ENCODE measurements around the gene AHCYL2. TPM values are rescaled to one million over a fixed set of nuclear protein-coding genes. Genes with fewer than 3 reads are reported as not detected.

Gene AHCYL2
- polyA plus RNA-seq, 1 experiment: 7.8 TPM

- DNase-seq (ENCODE audit: low read depth): no peak
- no peaks in the 10 kb centered on the region for H3K27me3 ChIP-seq (ENCODE audit: control insufficient read depth, insufficient read depth, low read length)
- ChIA-PET CTCF (interaction anchor here (0.6 to 4.4 kb wide), 3 partner anchors 9 to 64 kb away, joined by 3 to 12 read pairs (median 4); no protein-coding TSS in a partner anchor), POLR2A (no interaction called here)
- H3K36me3 ChIP-seq (ENCODE audit: control insufficient read depth, insufficient read depth, low read length): no peaks in the 10 kb centered on the region
- TF ChIP-seq, protein P1, sequence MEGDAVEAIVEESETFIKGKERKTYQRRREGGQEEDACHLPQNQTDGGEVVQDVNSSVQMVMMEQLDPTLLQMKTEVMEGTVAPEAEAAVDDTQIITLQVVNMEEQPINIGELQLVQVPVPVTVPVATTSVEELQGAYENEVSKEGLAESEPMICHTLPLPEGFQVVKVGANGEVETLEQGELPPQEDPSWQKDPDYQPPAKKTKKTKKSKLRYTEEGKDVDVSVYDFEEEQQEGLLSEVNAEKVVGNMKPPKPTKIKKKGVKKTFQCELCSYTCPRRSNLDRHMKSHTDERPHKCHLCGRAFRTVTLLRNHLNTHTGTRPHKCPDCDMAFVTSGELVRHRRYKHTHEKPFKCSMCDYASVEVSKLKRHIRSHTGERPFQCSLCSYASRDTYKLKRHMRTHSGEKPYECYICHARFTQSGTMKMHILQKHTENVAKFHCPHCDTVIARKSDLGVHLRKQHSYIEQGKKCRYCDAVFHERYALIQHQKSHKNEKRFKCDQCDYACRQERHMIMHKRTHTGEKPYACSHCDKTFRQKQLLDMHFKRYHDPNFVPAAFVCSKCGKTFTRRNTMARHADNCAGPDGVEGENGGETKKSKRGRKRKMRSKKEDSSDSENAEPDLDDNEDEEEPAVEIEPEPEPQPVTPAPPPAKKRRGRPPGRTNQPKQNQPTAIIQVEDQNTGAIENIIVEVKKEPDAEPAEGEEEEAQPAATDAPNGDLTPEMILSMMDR (IDR thresholded peaks at IDR 0.05; ENCODE audit: insufficient read depth, low read depth, low read length): no peak
- no peak overlapping the region for H3K4me3 ChIP-seq (ENCODE audit: low read depth, low read length)
These were observed 82.8 kb downstream of the AHCYL2 start for GRCh38 chr7:129307592-129307991.

DNA sequence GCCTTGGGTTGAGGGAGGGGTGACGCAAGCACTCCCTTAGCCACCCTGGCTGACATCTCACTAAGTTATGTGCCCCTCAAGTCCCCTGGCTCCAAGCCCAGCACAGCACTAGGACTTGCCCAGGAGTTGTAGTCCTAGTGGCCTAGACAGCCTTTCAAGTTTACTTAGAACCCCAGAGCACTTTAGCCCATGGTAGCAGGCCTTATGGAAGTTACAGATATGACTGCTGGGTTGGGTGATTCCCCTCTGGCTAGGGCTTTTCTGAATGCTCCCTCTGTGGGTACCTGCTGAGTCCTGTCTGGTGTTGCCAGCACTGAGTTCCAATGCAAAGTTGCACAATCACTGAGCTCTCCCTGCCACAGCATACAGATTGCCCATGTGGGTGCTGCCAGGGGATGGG is 83.2 kb downstream of the AHCYL2 start:
- POLR2A ChIA-PET: no interaction called here
- DNase-seq (ENCODE audit: low read depth): no peak
- TF ChIP-seq, protein P1 (IDR thresholded peaks at IDR 0.05; ENCODE audit: insufficient read depth, low read depth, low read length): no peak
- Histone ChIP-seq H3K27me3 (ENCODE audit: control insufficient read depth, insufficient read depth, low read length) (no peaks in the 10 kb centered on the region), H3K4me3 (ENCODE audit: low read depth, low read length) (no peak overlapping the region), H3K36me3 (ENCODE audit: control insufficient read depth, insufficient read depth, low read length) (no peaks in the 10 kb centered on the region)
- CTCF ChIA-PET: interaction anchor here (1.1 to 4.4 kb wide), 2 partner anchors 9 to 11 kb away, joined by 4 to 12 read pairs; no protein-coding TSS in a partner anchor

DNA sequence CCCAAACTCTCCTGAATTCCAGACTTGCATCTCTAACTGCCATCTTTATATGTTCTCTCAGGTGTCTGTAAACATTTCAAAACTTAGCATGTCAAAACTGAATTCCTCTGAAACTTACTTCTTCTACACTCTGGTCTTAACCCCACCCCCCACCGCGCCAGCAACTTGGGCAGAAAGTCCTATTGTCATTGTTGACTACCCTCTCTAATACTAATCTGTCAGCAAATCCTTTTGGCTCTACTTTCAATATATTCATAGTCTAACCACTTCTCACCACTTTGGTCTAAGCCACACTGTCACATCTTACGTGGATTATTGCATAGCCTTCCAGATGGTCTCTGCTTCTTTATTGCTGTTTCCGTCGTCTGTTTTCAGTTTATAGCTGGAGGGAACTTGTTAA is 86.6 kb downstream of the AHCYL2 start:
- H3K27me3 ChIP-seq (ENCODE audit: control insufficient read depth, insufficient read depth, low read length): no peaks in the 10 kb centered on the region
- ChIA-PET POLR2A (no interaction called here), CTCF (interaction anchor here (1.0 kb wide), 1 partner anchor 93 kb away, joined by 5 read pairs; no protein-coding TSS in a partner anchor)
- H3K4me3 ChIP-seq (ENCODE audit: low read depth, low read length): no peak overlapping the region
- H3K36me3 ChIP-seq (ENCODE audit: control insufficient read depth, insufficient read depth, low read length): no peaks in the 10 kb centered on the region
- TF ChIP-seq, protein P1 (IDR thresholded peaks at IDR 0.05; ENCODE audit: insufficient read depth, low read depth, low read length): no peak
- no peak for DNase-seq (ENCODE audit: low read depth)

DNA sequence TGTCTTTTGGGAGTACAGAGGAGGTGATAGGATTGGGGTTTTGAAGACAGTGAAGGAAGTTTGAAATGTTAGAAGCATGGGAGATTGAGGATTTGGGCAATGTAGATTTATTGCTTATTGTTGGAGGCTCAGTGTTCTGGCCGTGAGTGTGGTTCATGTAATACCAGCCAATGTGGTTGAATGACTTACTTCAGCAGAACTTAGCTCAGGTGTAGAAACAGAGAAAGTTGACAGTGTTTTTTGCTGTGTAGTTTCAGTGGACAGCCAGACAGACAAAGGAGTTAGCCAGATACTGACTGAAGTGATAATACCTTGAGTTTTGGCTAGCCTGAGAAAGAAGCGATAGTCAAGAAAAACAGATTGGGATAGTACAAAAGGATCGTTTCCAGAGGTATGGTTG is 88.5 kb downstream of the AHCYL2 start:
- Histone ChIP-seq H3K36me3 (ENCODE audit: control insufficient read depth, insufficient read depth, low read length) (no peaks in the 10 kb centered on the region), H3K27me3 (ENCODE audit: control insufficient read depth, insufficient read depth, low read length) (no peaks in the 10 kb centered on the region), H3K4me3 (ENCODE audit: low read depth, low read length) (no peak overlapping the region)
- TF ChIP-seq, protein P1 (IDR thresholded peaks at IDR 0.05; ENCODE audit: insufficient read depth, low read depth, low read length): no peak
- POLR2A ChIA-PET: no interaction called here
- CTCF ChIA-PET: interaction anchor here (2.0 to 4.6 kb wide), 2 partner anchors 15 to 95 kb away, joined by 6 to 10 read pairs; no protein-coding TSS in a partner anchor
- DNase-seq (ENCODE audit: low read depth): no peak

DNA sequence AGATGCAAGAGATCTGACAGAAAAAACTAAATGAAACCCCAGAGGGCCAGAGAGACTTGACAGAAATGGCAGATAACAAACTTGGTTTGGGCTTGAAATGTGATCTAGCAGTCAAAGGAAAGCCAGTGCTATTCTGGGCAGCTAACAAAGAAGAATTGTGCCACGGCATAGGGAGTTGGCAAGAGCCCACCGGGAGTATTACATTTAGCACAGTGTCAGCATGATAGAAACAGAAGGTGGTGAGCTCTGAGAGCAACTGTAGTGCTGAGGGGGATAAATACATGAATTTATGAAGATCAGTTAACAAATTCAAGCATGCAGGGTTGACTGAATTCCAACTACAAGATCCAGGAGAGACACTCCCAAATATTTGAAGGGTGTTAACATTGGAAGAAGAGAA is 91.1 kb downstream of the AHCYL2 start:
- CTCF ChIA-PET: interaction anchor here (4.6 kb wide), 1 partner anchor 98 kb away, joined by 10 read pairs; no protein-coding TSS in a partner anchor
- no peaks in the 10 kb centered on the region for H3K36me3 ChIP-seq (ENCODE audit: control insufficient read depth, insufficient read depth, low read length)
- DNase-seq (ENCODE audit: low read depth): no peak

More for the DNA sequence above, 91.1 kb downstream of the AHCYL2 start:
- Histone ChIP-seq H3K4me3 (ENCODE audit: low read depth, low read length) (no peak overlapping the region), H3K27me3 (ENCODE audit: control insufficient read depth, insufficient read depth, low read length) (no peaks in the 10 kb centered on the region)
- TF ChIP-seq, protein P1 (IDR thresholded peaks at IDR 0.05; ENCODE audit: insufficient read depth, low read depth, low read length): no peak
- POLR2A ChIA-PET: no interaction called here
